Measurements from ENCODE around the gene RARRES2.

Gene RARRES2

DNA sequence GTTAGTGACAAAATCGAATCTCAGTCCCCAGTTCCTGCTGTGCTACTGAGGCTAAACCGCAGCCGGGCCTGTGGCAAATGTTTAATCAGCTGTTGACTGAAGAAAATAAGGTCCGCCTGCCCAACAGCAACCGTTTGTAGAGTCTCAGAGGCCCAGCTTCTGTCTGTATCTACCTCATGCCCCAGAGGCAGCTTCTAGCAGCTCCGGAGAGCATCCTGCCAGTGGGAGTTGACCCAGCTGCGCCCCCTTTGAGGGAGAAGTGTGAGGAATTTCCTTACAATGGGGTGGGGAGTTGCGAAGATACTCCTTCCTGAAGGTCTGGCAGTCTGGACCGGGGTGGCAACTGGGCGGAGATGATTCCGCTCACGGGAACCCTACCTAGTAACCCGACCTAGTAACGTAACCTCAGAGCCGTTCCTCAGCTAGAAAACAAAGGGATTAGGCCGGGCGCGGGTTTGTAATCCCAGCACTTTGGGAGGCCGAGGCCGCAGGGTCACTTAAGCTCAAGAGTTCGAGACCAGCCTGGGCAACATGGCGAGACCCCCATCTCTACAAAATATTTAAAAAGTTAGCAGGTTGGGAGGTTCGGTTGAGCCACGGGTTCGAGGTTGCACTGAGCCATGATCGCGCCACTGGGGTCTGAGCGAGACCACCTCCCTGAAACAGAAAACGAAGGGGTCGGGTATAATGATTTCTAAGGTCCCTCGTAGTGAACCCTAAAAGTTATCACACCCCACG is 36.9 kb upstream of the RARRES2 start:
- H3K27ac ChIP-seq = peak overlapping the region; percentile 41 to 98 (median 86)
- peak overlapping the region; percentile 65 to 93 (median 82) for H3K4me3 ChIP-seq

DNA sequence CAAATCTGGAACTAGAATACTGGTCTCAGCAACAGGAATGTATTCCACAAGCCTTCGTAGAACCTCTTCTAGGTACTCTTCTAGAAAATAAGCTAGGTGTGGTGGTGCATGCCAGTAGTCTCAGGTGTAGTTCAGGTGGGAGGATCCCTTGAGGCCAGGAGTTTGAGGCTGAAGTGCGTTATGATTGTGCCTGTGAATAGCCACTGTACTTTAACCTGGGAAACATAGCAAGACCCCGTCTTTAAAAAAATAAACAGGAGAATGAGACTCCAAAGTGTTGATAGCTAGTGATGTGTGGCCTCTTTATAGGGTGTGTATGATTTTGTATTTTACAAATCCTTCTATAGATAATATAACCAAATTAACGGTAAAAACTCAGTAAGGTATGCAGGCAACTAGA is 36.2 kb upstream of the RARRES2 start:
- Histone ChIP-seq H3K27ac (peak overlapping the region in 14 of 21 experiments; percentile 82 to 98 (median 88)), H3K4me3 (no peak overlapping the region)

DNA sequence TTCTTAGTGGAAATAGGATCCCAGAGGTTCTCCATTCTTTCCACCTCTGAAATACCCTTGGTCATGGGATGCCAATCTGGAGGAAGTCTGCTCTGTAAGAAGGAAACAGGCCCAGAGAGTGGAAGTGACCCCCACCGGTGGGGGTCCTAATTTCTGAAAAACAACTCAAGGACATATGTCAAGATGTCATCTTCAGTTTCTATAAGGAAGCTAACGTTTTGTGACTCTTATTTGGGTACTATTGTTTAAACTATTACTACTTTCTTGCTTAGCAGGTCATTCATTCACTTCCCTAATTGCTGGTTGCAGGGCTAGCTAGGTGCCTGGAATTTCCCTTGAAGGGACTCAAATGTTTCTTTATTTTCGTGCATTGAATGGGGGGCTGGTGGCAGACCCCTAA is 35.8 kb upstream of the RARRES2 start:
- Histone ChIP-seq H3K4me3 (no peak overlapping the region), H3K27ac (peak overlapping the region in 11 of 21 experiments; percentile 45 to 98 (median 89))

DNA sequence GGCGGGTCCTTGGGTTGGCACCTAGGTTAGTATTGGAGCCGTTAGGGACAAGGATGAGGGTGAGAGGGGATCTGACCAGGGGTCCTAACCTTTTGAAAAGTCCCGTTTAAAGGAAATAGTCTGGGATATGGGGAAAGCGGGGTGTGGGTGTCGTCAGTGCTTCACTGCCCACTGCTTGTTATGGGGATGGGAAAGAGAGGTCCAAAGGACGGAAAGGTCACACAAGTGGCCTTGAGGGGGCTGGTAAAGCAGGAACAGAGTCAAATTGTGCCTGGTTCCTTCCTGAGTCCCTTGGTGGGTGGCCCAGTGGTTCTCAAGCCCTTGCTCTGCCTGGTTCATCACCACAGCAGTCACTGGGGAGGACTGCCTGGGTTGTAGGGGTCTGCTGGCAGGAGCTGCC is 35.1 kb upstream of the RARRES2 start:
- H3K27ac ChIP-seq = peak overlapping the region in 13 of 21 experiments; percentile 1 to 98 (median 42)

DNA sequence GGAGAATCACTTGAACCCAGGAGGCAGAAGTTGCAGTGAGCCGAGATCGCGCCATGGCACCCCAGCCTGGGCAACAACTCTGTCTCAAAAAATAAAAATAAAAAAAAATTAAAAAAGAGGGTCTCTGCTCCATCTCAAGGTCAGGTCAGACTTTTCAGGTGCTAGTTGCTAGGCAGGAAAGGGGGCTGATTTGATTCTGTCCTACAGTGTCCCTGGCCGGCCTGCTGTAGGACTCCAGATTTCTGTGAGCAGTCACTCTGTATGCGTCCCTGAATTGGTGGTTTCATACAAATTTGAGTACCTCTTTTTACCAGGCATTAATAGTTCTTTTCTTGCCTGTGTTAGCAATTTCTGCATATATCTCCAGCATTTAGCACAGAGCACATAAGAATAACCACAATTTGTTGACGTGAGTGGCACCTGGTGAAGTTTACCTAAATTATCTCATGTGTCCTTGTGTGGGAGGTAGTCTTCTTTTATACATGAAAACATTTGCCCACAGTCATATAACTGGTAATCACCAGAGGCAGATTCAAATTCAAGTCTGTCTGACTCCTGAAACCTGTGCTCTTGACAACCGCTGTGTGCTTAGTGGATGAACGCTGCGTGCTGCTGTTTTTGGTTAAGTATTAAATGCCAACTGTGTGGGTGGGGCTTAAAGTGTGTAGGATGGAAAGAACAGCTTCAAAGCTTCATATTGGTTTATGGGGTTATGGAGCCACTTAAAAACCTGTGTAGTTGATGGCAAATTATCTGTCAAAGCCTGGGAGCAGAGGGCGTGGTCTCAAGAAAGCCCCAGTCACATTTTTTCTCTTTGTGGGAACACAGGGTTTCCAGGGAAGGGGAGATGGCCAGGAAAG is 34.5 kb upstream of the RARRES2 start:
- peak overlapping the region in 9 of 21 experiments; percentile 1 to 98 (median 45) for H3K27ac ChIP-seq

More for the DNA sequence above, 35.1 kb upstream of the RARRES2 start:
- no peak overlapping the region for H3K4me3 ChIP-seq

DNA sequence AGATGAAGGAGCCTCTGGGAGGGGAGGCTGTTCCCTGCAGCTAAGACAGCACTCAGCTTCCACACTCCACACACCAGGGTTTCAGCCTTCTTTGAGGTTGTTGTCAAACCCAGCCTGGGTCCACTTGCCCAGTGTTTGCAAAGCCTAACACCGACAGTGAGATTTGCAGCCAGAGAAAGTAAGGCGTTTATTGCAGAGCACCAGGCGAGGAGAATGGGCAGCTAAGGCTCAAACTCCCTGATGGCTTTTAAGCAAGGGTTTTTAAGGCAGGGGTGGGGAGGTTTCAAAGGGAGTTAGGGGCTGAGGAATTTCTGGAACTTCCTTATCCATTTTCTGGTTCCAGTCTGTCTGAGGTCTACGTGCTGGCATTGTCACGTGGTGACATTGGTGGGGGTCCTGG is 33.0 kb upstream of the RARRES2 start:
- peak overlapping the region in 3 of 21 experiments; percentile 6 to 68 (median 56) for H3K27ac ChIP-seq
- H3K4me3 ChIP-seq = no peak overlapping the region

More for the DNA sequence above, 34.5 kb upstream of the RARRES2 start:
- no peak overlapping the region for H3K4me3 ChIP-seq

DNA sequence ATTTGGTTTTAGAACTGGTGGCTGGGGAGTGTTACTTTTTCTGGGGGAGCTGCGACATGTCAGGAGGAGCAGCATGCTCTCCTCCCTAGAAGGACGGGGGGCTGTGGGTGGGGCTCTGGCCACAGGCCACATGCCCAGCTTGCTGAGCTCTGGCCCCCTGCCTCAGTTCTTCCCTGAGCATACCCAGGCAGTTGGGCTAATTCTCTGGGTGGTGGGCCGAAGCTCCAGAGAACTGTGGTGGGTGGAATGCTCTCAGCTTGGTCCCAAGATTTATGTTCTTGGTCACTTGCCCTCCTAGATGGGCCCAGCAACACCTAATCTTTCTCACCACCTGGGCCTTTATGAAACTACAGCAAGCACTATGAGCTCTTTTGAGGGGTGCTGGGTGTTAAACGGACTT is 32.6 kb upstream of the RARRES2 start:
- H3K27ac ChIP-seq = peak overlapping the region in 6 of 21 experiments; percentile 3 to 68 (median 25)
- H3K4me3 ChIP-seq = no peak overlapping the region

DNA sequence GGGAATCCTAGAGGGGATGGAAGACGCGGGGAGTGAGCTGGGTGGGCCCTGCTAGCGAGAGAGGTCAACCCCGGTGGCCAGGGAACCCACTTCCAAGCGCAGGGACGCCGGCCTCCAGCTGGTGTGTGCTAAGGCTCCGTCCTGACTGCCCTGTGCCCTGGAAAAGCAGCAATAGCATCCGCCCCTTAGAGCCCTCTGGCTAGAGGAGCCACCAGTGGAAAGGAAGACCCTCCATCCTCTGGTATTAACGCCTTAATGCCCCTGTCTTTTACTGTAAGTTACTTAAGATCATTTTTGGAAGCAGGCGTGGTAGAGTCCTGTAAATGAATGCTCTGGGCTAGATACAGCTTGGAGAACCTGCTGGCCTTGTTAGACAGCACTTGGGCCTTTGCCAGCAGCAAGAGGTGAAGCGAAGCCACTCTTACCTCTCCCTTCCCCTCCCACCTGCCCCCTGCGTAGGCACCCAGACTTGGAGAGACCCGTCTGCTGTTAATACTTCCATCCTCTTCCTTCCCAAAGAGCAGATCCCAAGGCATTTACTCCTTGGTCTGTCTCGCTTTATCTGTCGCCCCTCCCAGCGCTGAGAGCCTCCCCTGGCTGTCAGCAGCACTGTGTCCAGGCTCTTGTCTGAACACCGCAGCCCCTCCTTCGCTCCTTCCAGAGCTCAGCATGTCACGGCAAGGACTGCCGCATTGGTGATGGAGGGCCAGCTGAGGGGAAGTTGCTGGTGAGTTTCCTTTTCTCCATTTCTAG is 31.8 kb upstream of the RARRES2 start:
- no peak overlapping the region for H3K4me3 ChIP-seq

DNA sequence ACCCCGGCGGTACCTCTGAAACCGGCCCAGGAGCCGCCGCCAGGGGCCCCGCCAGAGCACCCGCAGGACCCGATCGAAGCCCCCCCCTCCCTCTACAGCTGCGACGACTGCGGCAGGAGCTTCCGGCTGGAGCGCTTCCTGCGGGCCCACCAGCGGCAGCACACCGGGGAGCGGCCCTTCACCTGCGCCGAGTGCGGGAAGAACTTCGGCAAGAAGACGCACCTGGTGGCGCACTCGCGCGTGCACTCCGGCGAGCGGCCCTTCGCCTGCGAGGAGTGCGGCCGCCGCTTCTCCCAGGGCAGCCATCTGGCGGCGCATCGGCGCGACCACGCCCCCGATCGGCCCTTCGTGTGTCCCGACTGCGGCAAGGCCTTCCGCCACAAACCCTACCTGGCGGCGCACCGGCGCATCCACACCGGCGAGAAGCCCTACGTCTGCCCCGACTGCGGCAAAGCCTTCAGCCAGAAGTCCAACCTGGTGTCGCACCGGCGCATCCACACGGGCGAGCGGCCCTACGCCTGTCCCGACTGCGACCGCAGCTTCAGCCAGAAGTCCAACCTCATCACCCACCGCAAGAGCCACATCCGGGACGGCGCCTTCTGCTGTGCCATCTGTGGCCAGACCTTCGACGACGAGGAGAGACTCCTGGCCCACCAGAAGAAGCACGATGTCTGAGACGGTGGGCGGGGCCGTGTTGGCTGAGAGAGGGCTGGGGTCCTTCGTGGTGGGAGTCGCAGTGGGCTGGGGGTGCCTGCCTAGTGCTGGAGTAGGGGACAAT is 31.0 kb upstream of the RARRES2 start:
- peak overlapping the region in 15 of 21 experiments; percentile 2 to 70 (median 47) for H3K27ac ChIP-seq

More for the DNA sequence above, 31.8 kb upstream of the RARRES2 start:
- peak overlapping the region in 16 of 21 experiments; percentile 2 to 70 (median 45) for H3K27ac ChIP-seq

DNA sequence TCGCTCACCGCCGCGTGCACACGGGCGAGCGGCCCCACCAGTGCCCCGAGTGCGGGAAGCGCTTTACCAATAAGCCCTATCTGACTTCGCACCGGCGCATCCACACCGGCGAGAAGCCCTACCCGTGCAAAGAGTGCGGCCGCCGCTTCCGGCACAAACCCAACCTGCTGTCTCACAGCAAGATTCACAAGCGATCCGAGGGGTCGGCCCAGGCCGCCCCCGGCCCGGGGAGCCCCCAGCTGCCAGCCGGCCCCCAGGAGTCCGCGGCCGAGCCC is 30.5 kb upstream of the RARRES2 start:
- no peak overlapping the region for H3K4me3 ChIP-seq

More for the DNA sequence above, 31.0 kb upstream of the RARRES2 start:
- no peak overlapping the region for H3K4me3 ChIP-seq

DNA sequence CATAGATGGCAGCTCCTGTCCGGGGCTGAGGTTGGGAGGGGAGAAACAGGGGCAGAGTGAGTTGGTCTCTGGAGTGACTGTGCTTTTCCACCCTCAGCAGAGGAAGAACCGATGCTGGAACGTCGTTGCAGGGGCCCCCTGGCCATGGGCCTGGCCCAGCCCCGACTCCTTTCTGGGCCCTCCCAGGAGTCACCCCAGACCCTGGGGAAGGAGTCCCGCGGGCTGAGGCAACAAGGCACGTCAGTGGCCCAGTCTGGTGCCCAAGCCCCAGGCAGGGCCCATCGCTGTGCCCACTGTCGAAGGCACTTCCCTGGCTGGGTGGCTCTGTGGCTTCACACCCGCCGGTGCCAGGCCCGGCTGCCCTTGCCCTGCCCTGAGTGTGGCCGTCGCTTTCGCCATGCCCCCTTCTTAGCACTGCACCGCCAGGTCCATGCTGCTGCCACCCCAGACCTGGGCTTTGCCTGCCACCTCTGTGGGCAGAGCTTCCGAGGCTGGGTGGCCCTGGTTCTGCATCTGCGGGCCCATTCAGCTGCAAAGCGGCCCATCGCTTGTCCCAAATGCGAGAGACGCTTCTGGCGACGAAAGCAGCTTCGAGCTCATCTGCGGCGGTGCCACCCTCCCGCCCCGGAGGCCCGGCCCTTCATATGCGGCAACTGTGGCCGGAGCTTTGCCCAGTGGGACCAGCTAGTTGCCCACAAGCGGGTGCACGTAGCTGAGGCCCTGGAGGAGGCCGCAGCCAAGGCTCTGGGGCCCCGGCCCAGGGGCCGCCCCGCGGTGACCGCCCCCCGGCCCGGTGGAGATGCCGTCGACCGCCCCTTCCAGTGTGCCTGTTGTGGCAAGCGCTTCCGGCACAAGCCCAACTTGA is 29.9 kb upstream of the RARRES2 start:
- Histone ChIP-seq H3K4me3 (no peak overlapping the region), H3K27ac (peak overlapping the region in 3 of 21 experiments; percentile 5 to 98 (median 96))

More for the DNA sequence above, 30.5 kb upstream of the RARRES2 start:
- H3K27ac ChIP-seq = no peak overlapping the region

DNA sequence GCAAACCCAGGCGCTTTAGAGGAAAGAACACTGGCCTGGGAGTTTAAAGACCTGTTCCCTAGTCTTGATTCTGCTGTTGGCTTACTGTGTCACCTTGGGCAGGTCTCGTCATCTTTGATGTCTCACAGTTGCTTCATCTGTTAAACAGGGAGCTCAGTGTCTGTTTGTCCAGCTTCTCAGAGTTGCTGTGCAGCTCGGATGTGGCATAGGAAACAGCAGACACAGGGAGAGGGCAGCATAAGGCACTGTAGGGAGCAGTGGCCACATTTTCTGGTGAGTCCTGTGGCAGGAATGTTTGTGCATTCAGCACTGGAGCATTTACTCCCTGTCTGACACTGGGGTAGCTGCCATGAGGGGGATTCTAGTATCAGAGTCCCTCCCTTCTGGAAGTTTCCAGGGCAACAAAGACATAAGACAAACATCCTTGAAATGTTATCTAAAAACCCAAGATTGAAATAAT is 29.2 kb upstream of the RARRES2 start:
- Histone ChIP-seq H3K4me3 (no peak overlapping the region), H3K27ac (peak overlapping the region in 12 of 21 experiments; percentile 5 to 98 (median 96))

DNA sequence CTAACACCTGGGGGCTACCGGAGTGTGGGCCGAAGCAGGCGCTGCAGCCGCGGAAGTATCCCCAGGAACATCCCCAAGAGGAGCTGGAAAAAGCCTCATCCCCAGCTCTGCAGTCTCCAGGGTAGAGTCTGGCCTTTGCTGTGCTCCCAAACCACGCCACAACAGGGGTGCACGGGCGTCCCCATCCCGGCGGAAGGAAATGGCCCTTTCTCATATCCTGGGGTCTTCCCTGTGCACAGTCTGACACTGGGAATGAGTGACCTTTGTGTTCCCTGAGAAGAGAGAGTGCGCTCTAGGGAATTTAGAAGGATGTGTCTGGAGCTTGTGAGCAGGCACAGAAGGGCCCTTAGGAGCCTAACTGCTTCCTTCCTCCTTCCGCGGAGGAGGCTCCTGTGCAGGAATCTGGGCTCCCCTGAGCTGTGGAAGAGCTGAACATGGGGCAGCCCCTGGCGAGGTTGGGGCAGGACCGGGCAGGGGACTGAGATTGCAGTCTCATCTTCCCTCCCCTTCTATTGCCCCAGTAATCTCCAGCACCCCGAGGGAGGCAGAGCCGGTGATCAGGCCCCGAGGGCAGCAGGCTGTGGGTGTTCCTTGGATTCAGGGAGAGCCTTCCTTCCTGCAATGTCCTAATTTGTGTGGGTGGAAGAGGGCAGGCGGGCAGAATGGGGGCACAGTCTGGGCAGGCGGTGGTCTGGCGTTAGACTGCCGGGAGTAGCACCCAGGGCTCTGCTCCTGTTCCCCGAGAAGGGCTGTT is 28.5 kb upstream of the RARRES2 start:
- peak overlapping the region; percentile 56 to 89 (median 78) for H3K4me3 ChIP-seq
- H3K27ac ChIP-seq = peak overlapping the region in 20 of 21 experiments; percentile 84 to 98 (median 96)

DNA sequence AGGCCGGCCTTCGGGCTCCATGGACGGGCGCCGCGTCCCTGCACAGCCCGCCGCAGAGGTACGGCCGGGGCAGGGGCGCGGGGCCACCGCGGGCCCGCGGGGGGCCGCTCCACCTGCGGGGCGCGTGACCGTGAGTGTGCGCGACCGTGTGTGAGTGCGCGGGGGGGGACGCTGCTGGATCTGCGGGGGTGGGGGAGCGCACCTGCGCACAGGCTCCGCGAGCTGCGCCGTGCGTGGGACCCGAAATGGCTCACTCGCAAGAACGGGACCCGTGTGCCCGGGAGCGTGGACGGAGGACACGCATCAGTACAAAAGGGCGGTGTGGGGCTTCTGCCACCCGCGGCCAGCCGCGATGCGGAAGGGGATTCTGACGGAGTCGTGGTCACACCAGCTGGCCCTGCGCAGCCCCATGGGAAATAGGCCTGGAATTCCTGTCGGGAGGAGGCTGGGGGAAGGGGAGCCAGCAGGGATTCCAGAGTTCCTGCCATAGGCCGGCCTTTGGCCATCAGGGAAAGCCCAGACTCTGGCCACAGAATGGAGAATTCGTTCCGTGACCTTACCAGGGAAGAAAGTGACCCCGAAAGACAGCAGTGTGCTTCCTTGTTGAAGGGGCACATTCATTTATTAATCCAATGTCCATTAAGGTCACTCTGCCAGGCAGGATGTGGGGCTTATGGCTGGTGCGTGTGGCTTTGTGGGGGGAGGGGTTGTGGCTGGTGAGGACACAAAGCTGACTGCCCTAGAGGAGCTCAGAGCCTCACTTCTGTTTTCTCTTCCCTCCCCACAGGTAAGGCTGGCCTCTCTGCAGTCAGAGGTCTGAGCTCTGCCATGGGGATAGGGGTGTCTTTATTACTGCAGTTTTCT is 27.7 kb upstream of the RARRES2 start:
- peak overlapping the region; percentile 84 to 98 (median 96) for H3K27ac ChIP-seq
- peak overlapping the region; percentile 56 to 89 (median 78) for H3K4me3 ChIP-seq

DNA sequence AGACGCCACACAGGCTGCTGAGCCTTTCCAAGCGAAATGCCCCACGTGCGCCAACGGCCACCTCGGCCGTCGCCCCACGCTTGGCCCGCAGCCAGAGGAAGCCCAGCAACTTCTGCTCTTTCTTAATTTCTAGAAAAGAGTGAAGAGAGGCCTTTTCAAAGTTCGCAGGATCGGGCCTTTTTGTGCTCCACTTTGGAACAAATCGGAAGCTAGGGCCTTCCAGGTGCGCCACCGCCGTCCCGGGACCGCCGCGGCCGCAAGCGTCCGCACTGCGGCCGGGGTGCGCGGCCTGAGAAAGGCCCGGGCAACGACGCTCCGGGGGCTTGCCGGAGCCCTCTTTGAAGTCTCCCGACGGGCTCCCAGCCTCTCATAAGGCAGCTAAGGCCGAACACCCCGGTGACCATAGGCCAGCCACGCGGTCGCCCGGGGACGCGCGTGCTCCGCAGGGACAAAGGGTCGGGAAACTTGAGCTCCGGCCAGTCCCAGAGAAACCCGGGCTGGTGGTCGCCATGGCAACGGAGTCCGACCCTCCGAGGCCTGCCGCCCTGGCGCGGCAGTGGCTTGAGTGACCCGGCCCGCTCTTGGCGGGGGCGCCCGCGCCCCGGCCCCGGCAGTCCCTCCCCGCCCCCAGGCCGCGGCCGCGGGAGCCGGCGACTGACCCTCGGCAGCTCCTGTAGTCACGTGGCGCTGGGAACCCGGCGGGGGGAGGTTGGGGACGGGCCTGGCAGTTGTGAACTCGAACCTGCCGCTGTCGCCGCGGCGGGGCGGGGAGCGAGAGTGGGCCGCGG is 26.9 kb upstream of the RARRES2 start, which contains the start of gene REPIN1:
REPIN1 (plus strand) TSS at position 727 of the 788 bp plus-strand sequence. CDS start 890 bp downstream, outside the sequence.
- Histone ChIP-seq H3K27ac (peak within 1 kb of the TSS; percentile 84 to 98 (median 96)), H3K4me3 (peak within 1 kb of the TSS; percentile 56 to 89 (median 78))
